WTC11 (cell line): ENCODE data around the gene HSD17B12. TPM values are rescaled to one million over a fixed set of nuclear protein-coding genes. Genes with fewer than 3 reads are reported as not detected.

Experiments used
- ATAC-seq: fragments of 200-7000 bp; cut with Tn5 transposase; 2 replicates; pipeline ENCODE4 v1.10.0; 2021; ENCODE audit warnings: mild to moderate bottlenecking, moderate library complexity
- CTCF ChIA-PET: fragments of 300-600 bp; sonication (Branson Sonifier 250); formaldehyde crosslinking; loops from one replicate; lab custom pipeline; 2021; ENCODE audit warnings: antibody characterized with exemption; lab: Charles Lee
- POLR2A ChIA-PET: fragments of 350-600 bp; sonication (Branson Sonifier 250); formaldehyde crosslinking; loops from one replicate; lab custom pipeline; 2021; ENCODE audit warnings: antibody characterized with exemption; lab: Charles Lee
- DNase-seq: peaks from one replicate; pipeline ENCODE4 v3.0.0; 2021; ENCODE audit warnings: low spot score
- H3K27ac Mint-ChIP-seq: 2 replicates; pipeline ENCODE4 v1.8.0; 2021; ENCODE audit warnings: mixed read lengths
- H3K27me3 Mint-ChIP-seq: 2 replicates; pipeline ENCODE4 v1.8.0; 2021; ENCODE audit warnings: low read depth, mild to moderate bottlenecking, moderate library complexity, mixed read lengths
- H3K36me3 Mint-ChIP-seq: 2 replicates; pipeline ENCODE4 v1.8.0; 2021; ENCODE audit warnings: mixed read lengths
- H3K4me1 Mint-ChIP-seq: 2 replicates; pipeline ENCODE4 v1.8.0; 2022; ENCODE audit warnings: mixed read lengths
- H3K4me3 Mint-ChIP-seq: 2 replicates; pipeline ENCODE4 v1.8.0; 2021; ENCODE audit warnings: mild to moderate bottlenecking, moderate library complexity, mixed read lengths
- H3K9me3 Mint-ChIP-seq: 2 replicates; pipeline ENCODE4 v1.8.0; 2021; ENCODE audit warnings: mixed read lengths
- AFF4 ChIP-seq: sonication (generic); formaldehyde crosslinking; IDR thresholded peaks from 2 replicates; pipeline ENCODE4 v1.8.1; 2023; ENCODE audit warnings: mild to moderate bottlenecking, missing genetic modification reagents, borderline replicate concordance
- AR ChIP-seq: fragments of 250-450 bp; sonication (Bioruptor Pico); IDR thresholded peaks from 2 replicates; pipeline ENCODE4 v1.9.0; 2021; ENCODE audit warnings: mild to moderate bottlenecking
- ATF1 ChIP-seq: sonication (generic); formaldehyde crosslinking; IDR thresholded peaks from 2 replicates; pipeline ENCODE4 v1.8.1; 2023; ENCODE audit warnings: mild to moderate bottlenecking, moderate library complexity, missing genetic modification reagents
- ATF2 ChIP-seq: sonication (generic); formaldehyde crosslinking; IDR thresholded peaks from 2 replicates; pipeline ENCODE4 v1.8.1; 2022; ENCODE audit warnings: low read depth, missing genetic modification reagents, borderline replicate concordance
- GRHL2 ChIP-seq: fragments of 250-450 bp; sonication (Bioruptor Pico); IDR thresholded peaks from 2 replicates; pipeline ENCODE4 v1.8.0; 2022; ENCODE audit warnings: mild to moderate bottlenecking, moderate library complexity; ENCODE audit not compliant: insufficient replicate concordance, severe bottlenecking
- HMGA2 ChIP-seq: fragments of 250-450 bp; sonication (Bioruptor Pico); IDR thresholded peaks from 2 replicates; pipeline ENCODE4 v1.4.0; 2021; ENCODE audit warnings: mild to moderate bottlenecking, moderate library complexity
- HMGXB4 ChIP-seq: sonication (generic); formaldehyde crosslinking; IDR thresholded peaks from 2 replicates; pipeline ENCODE4 v1.8.1; 2023; ENCODE audit warnings: mild to moderate bottlenecking, moderate library complexity, missing genetic modification reagents
- JAZF1 ChIP-seq: fragments of 250-450 bp; sonication (Bioruptor Pico); IDR thresholded peaks from 2 replicates; pipeline ENCODE4 v1.9.0; 2021; ENCODE audit warnings: moderate library complexity, mild to moderate bottlenecking, inconsistent platforms
- JUN ChIP-seq: sonication (generic); formaldehyde crosslinking; IDR thresholded peaks from 2 replicates; pipeline ENCODE4 v1.8.0; 2023; ENCODE audit warnings: mild to moderate bottlenecking, missing genetic modification reagents
- NR3C1 ChIP-seq: sonication (generic); formaldehyde crosslinking; conservative IDR thresholded peaks from 2 replicates; pipeline ENCODE4 v1.8.1; 2023; ENCODE audit warnings: low read depth, mild to moderate bottlenecking, missing genetic modification reagents
- RELA ChIP-seq: sonication (generic); formaldehyde crosslinking; IDR thresholded peaks from 2 replicates; pipeline ENCODE4 v1.8.1; 2022; ENCODE audit warnings: missing genetic modification reagents, mild to moderate bottlenecking, borderline replicate concordance
- SMAD3 ChIP-seq: sonication (generic); formaldehyde crosslinking; IDR thresholded peaks from 2 replicates; pipeline ENCODE4 v1.8.0; 2022; ENCODE audit warnings: missing genetic modification reagents, mild to moderate bottlenecking, borderline replicate concordance
- SOX15 ChIP-seq: fragments of 250-450 bp; sonication (Bioruptor Pico); IDR thresholded peaks from 2 replicates; pipeline ENCODE4 v1.9.0; 2021; ENCODE audit warnings: mild to moderate bottlenecking
- SP1 ChIP-seq: sonication (generic); formaldehyde crosslinking; conservative IDR thresholded peaks from 2 replicates; pipeline ENCODE4 v1.8.1; 2022; ENCODE audit warnings: missing genetic modification reagents
- USF2 ChIP-seq: sonication (generic); formaldehyde crosslinking; IDR thresholded peaks from 2 replicates; pipeline ENCODE4 v1.8.1; 2023; ENCODE audit warnings: mild to moderate bottlenecking, missing genetic modification reagents, moderate library complexity
- ZNF138 ChIP-seq: sonication (generic); formaldehyde crosslinking; conservative IDR thresholded peaks from 2 replicates; pipeline ENCODE4 v1.8.1; 2022; ENCODE audit warnings: mild to moderate bottlenecking, moderate library complexity, missing genetic modification reagents
- ZNF219 ChIP-seq: sonication (generic); formaldehyde crosslinking; IDR thresholded peaks from 2 replicates; pipeline ENCODE4 v1.8.0; 2023; ENCODE audit warnings: missing genetic modification reagents, mild to moderate bottlenecking, borderline replicate concordance
- total RNA-seq: library from RNA; stranded (reverse); gene quantifications from 3 replicates; pipeline ENCODE4 v1.2.3, GENCODE V29; 2021

Gene HSD17B12
- total RNA-seq, 1 experiment from 2014 or later: 149 TPM

GRCh38 chr11:43785318-43785717 is 104.8 kb downstream of the HSD17B12 start:
- Mint-ChIP-seq H3K4me3 (no peak overlapping the region), H3K36me3 (peaks cover 44% of the 10 kb centered on the region)
- TF ChIP-seq SP1 (no peak), USF2 (CRISPR knock-in tag) (no peak), SOX15 (CRISPR knock-in tag) (no peak), AR (CRISPR knock-in tag) (no peak), RELA (CRISPR knock-in tag) (no peak), JAZF1 (CRISPR knock-in tag) (no peak), JUN (CRISPR knock-in tag) (no peak), ATF1 (CRISPR knock-in tag) (no peak), ZNF219 (CRISPR knock-in tag) (no peak), AFF4 (no peak), HMGA2 (CRISPR knock-in tag) (no peak), SMAD3 (no peak), ZNF138 (CRISPR knock-in tag) (no peak)
- TF ChIP-seq, all 79 proteins: peak for 0
- CTCF ChIA-PET: no interaction called here
- H3K27ac Mint-ChIP-seq: no peak overlapping the region
- POLR2A ChIA-PET: no interaction called here
- no peaks in the 10 kb centered on the region for H3K4me1 Mint-ChIP-seq
- no peak for DNase-seq
- peaks cover 28% of the 10 kb centered on the region for H3K9me3 Mint-ChIP-seq
- no peaks in the 10 kb centered on the region for H3K27me3 Mint-ChIP-seq
- no peak for ATAC-seq

- no peaks in the 10 kb centered on the region for H3K27me3 Mint-ChIP-seq
- peaks cover 44% of the 10 kb centered on the region for H3K36me3 Mint-ChIP-seq
- H3K4me1 Mint-ChIP-seq: no peaks in the 10 kb centered on the region
- TF ChIP-seq SP1: no peak
- no peak overlapping the region for H3K4me3 Mint-ChIP-seq
- ChIA-PET POLR2A (no interaction called here), CTCF (no interaction called here)
- no peak for ATAC-seq
- no peak overlapping the region for H3K27ac Mint-ChIP-seq
- DNase-seq: no peak
- H3K9me3 Mint-ChIP-seq: peaks cover 28% of the 10 kb centered on the region
These were observed 105.5 kb downstream of the HSD17B12 start for GRCh38 chr11:43786016-43786415.

GRCh38 chr11:43787824-43788223 is 107.3 kb downstream of the HSD17B12 start:
- CTCF ChIA-PET: interaction anchor here (0.7 to 1.7 kb wide), 5 partner anchors 15 to 283 kb away, joined by 3 to 6 read pairs (median 4); no protein-coding TSS in a partner anchor
- H3K4me3 Mint-ChIP-seq: no peak overlapping the region

More at GRCh38 chr11:43787824-43788223, 107.3 kb downstream of the HSD17B12 start:
- peaks cover 21% of the 10 kb centered on the region for H3K9me3 Mint-ChIP-seq
- TF ChIP-seq USF2 (CRISPR knock-in tag) (no peak), ATF2 (CRISPR knock-in tag) (no peak), GRHL2 (CRISPR knock-in tag) (no peak), HMGXB4 (CRISPR knock-in tag) (no peak), NR3C1 (CRISPR knock-in tag) (no peak)
- H3K36me3 Mint-ChIP-seq: peaks cover 34% of the 10 kb centered on the region
- H3K4me1 Mint-ChIP-seq: no peaks in the 10 kb centered on the region
- POLR2A ChIA-PET: no interaction called here
- H3K27ac Mint-ChIP-seq: no peak overlapping the region
- DNase-seq (no peak), ATAC-seq (no peak)
- H3K27me3 Mint-ChIP-seq: no peaks in the 10 kb centered on the region
